Colonic mucosa (tissue), 4 donors: Measurements from ENCODE around the gene ZNF662. TPM values are rescaled to one million over a fixed set of nuclear protein-coding genes. Genes with fewer than 3 reads are reported as not detected.
A peak's percentile ranks its signal among the peaks of the same experiment; 100 is the strongest.

ENCODE experiments used
- DNase-seq: peaks from one replicate; pipeline ENCODE4 v3.0.0-alpha.2; 2020
- H3K27ac ChIP-seq: fragments of 200-600 bp; one replicate; pipeline ENCODE4 v1.8.0; 2021
- H3K27me3 ChIP-seq: fragments of 200-600 bp; one replicate; pipeline ENCODE4 v1.8.0; 2021
- H3K36me3 ChIP-seq: fragments of 200-600 bp; one replicate; pipeline ENCODE4 v1.8.0; 2021
- H3K4me1 ChIP-seq: fragments of 200-600 bp; one replicate; pipeline ENCODE4 v1.8.0; 2021; ENCODE audit warnings: mild to moderate bottlenecking
- H3K4me3 ChIP-seq: fragments of 200-600 bp; one replicate; pipeline ENCODE4 v1.8.0; 2021
- H3K9ac ChIP-seq, 2 donors: one replicate each; pipeline ENCODE4 v1.7.0; 2013; ENCODE audit warnings: control low read depth in 2 of 2, low read depth in 2 of 2, low read length in 2 of 2
- H3K9me3 ChIP-seq: fragments of 200-600 bp; one replicate; pipeline ENCODE4 v1.8.0; 2021
- intact Hi-C: fragments of 100-400 bp; cut with DNase I; formaldehyde crosslinking; loops from one replicate; pipeline ENCODE4 v1.14.1; 2022
- total RNA-seq, 2 donors: library from RNA; stranded (reverse); fragmentation: NEBNext Ultra II Directional in 1 of 2; extraction: Animal tissue kit (Norgen Biotek cat#: 25700) in 1 of 2; gene quantifications; one replicate each; pipeline ENCODE4 v1.2.1, GENCODE V29; 2021
- TF ChIP-seq, protein P1 (sequence below): fragments of 200-600 bp; IDR thresholded peaks from one replicate; pipeline ENCODE4 v1.8.0; 2022; ENCODE audit warnings: antibody characterized with exemption, mild to moderate bottlenecking
- donor health status: healthy.
- donor health status: DM: no; HTN: no; CAD: no.
- donor health status: DM: no; HTN: no; CAD: no.

ZNF662 gene
- total RNA-seq, 2 donors from 2014 or later, result 2.8 to 5.5 TPM

DNA sequence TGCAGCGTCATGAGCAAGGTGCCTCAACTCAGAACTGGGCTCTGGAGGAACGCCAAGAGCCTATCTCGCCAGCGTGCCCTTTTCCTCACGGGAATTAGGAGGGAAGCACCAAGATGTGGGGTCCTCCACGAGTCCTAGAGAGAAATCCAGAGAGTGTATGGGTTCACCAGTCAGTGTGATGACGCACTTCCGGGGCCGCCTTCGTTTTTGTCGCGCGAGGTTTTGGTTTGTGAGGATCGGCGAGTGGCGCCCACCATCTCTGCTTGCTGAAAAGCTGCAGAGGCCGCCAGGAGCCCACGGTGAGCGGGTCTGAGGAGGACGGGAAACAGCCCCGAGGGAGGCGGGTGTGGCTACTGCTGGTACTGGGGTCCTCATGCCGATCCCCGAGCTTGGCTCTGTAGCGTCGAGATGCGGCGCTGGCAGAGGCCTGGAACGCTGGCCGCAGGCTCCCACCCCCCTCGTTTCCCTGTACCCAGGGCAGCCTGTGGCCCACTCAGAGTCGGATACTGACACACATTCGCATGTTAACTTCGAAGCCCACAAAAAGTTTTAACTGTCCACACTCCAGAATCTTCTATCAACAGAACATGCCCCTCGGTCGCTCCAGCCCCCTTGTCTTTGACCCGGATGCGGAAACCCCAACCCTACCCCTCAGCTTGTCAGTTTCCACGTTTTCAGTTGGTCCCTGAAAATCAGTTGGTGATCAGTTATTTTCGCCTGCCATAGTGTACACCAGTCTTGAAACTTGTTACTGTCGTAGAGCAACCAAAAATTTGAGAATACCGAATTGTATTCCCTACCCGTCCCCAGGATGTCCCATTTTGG lies 30.4 kb downstream of the ZNF662 start:
- Histone ChIP-seq H3K36me3 (no peaks in the 10 kb centered on the region), H3K9ac (no peak overlapping the region), H3K27me3 (no peaks in the 10 kb centered on the region), H3K27ac (no peak overlapping the region), H3K9me3 (no peaks in the 10 kb centered on the region), H3K4me1 (no peaks in the 10 kb centered on the region), H3K4me3 (peak overlapping the region; percentile 19)
- peak; percentile 31 for DNase-seq
- intact Hi-C loops, result no loop called here
- TF ChIP-seq, protein P1, sequence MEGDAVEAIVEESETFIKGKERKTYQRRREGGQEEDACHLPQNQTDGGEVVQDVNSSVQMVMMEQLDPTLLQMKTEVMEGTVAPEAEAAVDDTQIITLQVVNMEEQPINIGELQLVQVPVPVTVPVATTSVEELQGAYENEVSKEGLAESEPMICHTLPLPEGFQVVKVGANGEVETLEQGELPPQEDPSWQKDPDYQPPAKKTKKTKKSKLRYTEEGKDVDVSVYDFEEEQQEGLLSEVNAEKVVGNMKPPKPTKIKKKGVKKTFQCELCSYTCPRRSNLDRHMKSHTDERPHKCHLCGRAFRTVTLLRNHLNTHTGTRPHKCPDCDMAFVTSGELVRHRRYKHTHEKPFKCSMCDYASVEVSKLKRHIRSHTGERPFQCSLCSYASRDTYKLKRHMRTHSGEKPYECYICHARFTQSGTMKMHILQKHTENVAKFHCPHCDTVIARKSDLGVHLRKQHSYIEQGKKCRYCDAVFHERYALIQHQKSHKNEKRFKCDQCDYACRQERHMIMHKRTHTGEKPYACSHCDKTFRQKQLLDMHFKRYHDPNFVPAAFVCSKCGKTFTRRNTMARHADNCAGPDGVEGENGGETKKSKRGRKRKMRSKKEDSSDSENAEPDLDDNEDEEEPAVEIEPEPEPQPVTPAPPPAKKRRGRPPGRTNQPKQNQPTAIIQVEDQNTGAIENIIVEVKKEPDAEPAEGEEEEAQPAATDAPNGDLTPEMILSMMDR, result no peak

DNA sequence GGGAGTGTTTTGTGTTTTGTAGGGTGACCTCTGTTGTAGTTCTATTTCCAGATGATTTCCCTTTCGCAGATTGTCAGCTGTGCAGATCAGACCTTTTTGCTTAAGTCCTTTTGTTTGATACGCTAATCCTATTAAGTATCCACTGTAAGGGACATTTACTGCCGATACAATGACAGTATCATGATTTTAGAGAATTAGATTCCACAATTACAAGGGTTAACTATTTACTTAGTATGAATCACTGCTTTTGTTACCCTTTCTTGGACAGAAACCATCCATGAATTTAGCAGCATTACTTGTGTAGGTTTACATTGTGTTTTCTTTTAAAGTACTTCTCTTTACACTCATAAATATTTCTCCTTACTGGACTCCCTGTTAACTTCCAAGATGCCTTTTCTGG lies 31.4 kb downstream of the ZNF662 start:
- no peak overlapping the region for H3K27ac ChIP-seq
- no peaks in the 10 kb centered on the region for H3K4me1 ChIP-seq
- no peak for DNase-seq
- intact Hi-C loops, result no loop called here
- no peaks in the 10 kb centered on the region for H3K27me3 ChIP-seq
- H3K4me3 ChIP-seq, result no peak overlapping the region
- no peak overlapping the region for H3K9ac ChIP-seq
- TF ChIP-seq, protein P1, result no peak
- H3K9me3 ChIP-seq, result no peaks in the 10 kb centered on the region
- H3K36me3 ChIP-seq, result no peaks in the 10 kb centered on the region

DNA sequence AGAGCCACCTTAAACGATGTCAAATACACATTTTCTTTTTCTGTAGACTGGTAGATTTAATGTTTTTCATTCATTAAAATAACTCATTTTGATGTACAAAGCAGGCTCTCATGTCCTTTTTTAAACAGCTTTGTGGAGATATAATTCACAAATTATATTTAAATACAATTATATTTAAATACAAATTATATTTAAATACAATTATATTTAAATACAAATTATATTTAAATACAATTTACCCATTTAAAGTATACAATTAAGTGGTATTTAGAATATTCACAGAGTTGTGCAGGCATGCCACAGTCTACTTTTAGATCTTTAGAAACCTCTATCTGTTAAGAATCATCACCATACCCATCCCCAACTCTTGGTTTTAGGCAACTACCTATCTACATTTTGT lies 36.8 kb downstream of the ZNF662 start:
- TF ChIP-seq, protein P1, result no peak
- Histone ChIP-seq H3K9me3 (no peaks in the 10 kb centered on the region), H3K27ac (no peak overlapping the region), H3K4me1 (no peaks in the 10 kb centered on the region), H3K36me3 (no peaks in the 10 kb centered on the region), H3K9ac (no peak overlapping the region), H3K4me3 (no peak overlapping the region), H3K27me3 (no peaks in the 10 kb centered on the region)
- no peak for DNase-seq
- intact Hi-C loops, result no loop called here

DNA sequence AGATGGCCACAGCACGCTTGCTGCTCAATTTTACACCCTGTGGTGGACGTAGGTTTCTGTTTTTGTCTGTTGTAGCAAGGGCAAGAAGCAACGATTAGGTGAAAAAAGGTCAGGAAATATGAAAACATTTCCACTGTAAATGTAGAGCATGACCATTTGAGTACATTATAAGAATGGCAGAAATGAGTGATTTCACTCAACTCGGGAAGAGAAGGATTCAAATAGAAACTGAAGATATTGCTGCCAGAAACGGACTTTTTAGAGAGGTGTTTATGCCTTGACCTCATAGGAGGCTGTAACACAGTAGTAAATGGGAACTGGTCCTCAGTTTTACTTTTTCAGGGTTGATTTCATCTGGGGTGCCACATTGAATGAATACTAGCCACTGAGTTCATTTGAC lies 40.1 kb downstream of the ZNF662 start:
- TF ChIP-seq, protein P1, result no peak
- H3K27ac ChIP-seq, result no peak overlapping the region
- H3K27me3 ChIP-seq, result no peaks in the 10 kb centered on the region
- H3K4me3 ChIP-seq, result no peak overlapping the region
- intact Hi-C loops, result no loop called here
- no peaks in the 10 kb centered on the region for H3K9me3 ChIP-seq
- no peak for DNase-seq
- no peaks in the 10 kb centered on the region for H3K4me1 ChIP-seq
- no peak overlapping the region for H3K9ac ChIP-seq
- H3K36me3 ChIP-seq, result no peaks in the 10 kb centered on the region

DNA sequence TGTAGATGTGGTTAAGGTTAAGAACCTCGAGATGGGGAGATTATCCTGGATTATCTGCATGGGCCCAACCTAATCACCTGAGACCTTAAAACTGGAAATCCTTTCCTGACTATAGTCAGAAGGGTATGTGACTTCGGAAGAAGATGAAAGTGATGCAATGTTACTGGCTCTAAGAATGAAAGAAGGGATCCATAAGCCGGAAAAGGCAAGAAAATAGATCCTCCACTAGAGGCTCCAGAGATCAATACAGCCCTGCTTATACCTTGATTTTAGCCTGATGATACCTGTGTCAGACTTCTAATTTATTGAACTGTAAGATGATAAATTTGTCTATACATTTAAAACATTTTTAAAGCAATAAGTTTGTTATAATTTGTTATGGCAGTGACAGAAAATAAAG lies 51.6 kb downstream of the ZNF662 start:
- H3K4me1 ChIP-seq, result no peaks in the 10 kb centered on the region
- no peak overlapping the region for H3K9ac ChIP-seq
- H3K27ac ChIP-seq, result no peak overlapping the region
- no peaks in the 10 kb centered on the region for H3K9me3 ChIP-seq
- no peaks in the 10 kb centered on the region for H3K36me3 ChIP-seq
- no peak overlapping the region for H3K4me3 ChIP-seq
- TF ChIP-seq, protein P1, result no peak
- no peaks in the 10 kb centered on the region for H3K27me3 ChIP-seq
- intact Hi-C loops, result no loop called here
- no peak for DNase-seq
